Activated effector memory CD4-positive, alpha-beta T cell treated with anti-CD3 and anti-CD28 coated beads, Interleukin-2, amount 50 U/mL, for 16 hours (primary cell): Measurements from ENCODE around the gene TMEM245.

ENCODE experiments used
- DNase-seq: peaks from one replicate; pipeline ENCODE4 v3.0.0-alpha.2; 2020

Gene TMEM245

DNA sequence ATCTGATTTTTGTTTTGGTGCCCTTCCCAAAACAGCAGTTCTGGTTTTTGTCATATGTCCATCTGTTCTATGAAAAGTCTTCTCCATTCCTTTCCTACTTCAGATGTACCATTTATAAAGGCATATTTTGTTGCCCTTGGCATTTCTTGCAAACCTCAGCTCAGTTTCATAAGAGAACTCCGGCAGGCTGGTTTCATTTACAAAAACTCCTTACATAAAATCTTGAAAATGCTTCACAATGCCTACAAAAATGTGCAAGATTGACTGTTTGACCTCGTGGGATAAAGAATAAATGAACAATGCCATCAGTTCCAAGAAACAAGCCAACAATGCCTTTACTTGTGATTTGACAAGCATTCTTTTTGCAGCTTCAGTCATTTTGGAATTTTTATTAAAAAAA lies 67.3 kb downstream of the TMEM245 start:
- DNase-seq, result no peak

- DNase-seq, result no peak
These were observed 68.0 kb downstream of the TMEM245 start for GRCh38 chr9:109051733-109052132.

DNA sequence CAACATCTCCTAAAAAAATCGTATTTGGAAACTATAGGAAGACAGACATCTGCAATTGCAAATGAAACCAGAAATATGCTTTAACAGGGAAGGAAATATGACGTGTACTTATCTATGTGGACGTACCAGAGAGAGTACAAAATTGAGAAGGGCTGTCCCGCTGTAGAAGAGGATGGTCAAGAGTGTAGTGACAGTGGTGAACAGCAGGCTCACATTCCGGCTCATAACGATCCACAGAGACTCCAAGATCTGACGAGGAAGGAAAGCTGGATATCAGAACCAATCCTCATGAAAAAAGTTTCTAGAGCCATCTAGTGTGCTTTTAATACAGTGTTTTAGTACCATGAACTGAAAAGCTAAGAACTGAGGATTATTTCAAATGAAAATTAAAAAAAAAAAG lies 69.3 kb downstream of the TMEM245 start:
- no peak for DNase-seq

DNA sequence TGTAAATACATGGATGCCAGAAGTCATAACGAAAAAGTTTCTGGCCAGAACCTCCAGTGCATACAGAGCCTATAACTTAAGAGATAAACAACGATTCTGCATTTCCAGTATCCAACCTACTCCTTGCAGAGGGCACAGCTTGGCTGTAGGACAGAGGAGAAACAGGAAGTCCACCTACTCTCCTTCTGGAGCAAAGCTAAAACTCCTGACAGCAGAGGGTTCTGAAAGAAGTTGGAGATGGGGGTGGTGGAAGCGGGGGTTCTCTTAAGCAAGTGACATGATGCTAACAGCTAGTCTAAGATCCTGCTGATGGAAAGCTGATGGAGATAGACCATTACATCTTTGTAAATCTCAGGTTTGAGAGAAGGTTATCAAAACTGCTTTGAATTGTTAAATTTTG lies 70.9 kb downstream of the TMEM245 start:
- no peak for DNase-seq

GRCh38 chr9:109047259-109047658 lies 72.5 kb downstream of the TMEM245 start:
- no peak for DNase-seq

DNA sequence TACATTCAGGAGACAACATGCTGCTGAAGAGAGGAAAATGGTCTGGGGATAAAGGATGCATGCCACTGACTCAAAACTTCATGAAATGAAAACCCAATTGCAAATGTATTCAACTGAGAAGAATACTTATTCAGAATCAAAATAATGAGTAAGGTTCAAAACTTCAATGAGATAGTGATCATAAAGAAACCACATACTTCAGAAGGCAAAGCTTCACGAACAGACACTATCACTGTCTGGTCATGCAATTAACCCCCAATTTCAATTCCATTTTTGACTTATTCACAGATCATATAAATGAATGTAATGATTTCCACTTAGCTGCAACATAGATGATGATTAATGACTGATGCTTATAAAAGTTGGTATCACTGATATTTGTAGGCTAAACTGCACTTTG lies 73.4 kb downstream of the TMEM245 start:
- no peak for DNase-seq

DNA sequence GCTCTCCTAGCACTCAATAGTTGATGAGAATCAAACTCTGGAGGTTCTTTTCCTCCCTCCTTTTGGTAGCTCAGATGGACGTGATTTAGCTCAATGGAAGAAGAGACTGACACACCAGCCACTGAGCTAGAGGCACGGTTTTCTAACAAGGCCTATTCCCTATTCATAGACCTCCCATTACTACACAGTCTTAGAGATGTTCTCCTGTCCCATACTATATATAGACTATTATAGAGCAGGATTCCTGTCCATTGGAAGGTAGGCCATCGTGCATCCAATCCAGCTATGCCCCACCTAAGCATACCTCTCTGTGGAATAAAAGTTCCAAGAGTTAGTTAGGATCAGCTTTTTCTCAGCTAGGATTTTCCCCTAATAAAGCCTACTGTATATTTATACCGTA lies 76.2 kb downstream of the TMEM245 start:
- no peak for DNase-seq

DNA sequence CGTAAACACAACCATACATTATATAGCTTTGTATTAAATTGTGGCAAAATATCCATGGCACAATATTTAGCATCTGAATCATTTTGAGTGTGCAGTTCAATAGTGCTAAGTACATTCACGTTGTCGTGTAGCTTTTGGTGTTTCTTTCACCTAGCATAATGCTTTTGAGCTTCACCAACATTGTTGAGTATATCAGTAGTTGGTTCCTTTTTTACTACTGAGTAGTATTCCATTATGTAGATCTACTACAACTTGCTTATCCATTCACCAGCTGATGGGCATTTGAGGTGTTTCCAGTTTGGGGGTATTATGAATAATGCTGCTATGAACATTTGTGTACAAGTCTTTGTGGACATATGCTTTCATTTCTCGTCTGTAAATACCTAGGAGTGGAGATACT lies 79.2 kb downstream of the TMEM245 start:
- DNase-seq, result no peak

DNA sequence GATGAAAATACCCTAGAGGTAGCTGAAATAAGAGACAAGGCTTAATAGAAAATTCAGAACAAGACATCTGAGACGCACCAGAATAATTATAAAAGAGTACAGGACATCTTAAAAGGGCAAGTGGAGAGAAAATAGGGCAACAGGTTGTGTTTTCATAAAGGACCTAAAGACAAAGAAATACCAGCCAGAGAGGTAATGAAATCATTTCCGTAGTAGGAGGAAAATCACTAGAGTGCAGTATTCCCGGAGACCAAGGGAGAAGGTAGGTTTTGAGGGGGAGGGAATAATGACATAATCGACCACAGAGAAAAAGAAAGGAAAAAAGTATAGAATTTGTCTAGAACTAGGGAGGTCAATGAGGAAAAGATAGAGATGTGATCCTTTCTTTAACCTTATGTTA lies 80.2 kb downstream of the TMEM245 start:
- no peak for DNase-seq

GRCh38 chr9:109037946-109038715 lies 81.6 kb downstream of the TMEM245 start:
- DNase-seq, result no peak

DNA sequence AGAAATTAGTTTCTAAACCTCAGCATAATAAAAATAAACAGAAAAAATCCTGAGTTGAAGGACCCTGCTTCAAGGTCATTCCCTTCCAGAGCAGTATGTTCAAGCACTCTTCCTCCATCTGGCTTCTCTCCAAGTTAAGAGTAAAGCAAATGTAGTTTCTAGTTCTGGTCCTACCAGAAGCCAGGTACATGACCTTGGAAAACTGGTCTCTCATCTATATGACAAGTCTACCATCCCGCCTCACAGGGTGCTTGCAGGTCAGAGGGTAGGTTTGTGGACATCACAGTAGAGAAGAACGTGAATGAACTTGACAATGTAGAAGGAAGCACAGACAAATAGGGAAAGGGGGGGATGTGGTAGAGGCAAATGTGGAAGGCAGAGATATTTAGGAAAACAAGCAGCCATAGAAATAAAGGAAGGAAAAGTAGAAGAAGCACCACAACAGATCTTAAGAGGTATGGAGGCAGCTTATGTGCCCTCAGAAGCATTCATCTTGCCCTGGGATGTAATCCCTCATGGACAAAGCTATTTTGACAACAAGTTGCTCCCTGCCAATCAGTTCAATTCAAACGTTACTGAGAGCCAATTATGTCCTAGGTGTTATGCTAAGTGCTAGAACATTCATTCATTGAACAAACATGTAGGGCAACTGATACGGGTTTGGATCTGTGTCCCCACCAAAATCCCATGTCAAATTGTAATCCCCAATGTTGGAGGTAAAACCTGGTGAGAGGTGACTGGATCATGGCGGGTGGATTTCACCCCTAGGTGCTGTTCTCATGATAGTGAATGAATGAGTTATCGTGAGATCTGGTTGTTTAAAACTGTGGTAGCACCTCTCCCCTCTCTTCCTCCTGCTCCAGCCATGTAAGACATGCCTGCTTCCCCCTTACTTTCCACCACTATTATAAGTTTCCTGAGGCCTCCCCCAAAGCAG lies 82.7 kb downstream of the TMEM245 start:
- DNase-seq, result no peak

GRCh38 chr9:109035684-109036423 lies 83.9 kb downstream of the TMEM245 start:
- no peak for DNase-seq

DNA sequence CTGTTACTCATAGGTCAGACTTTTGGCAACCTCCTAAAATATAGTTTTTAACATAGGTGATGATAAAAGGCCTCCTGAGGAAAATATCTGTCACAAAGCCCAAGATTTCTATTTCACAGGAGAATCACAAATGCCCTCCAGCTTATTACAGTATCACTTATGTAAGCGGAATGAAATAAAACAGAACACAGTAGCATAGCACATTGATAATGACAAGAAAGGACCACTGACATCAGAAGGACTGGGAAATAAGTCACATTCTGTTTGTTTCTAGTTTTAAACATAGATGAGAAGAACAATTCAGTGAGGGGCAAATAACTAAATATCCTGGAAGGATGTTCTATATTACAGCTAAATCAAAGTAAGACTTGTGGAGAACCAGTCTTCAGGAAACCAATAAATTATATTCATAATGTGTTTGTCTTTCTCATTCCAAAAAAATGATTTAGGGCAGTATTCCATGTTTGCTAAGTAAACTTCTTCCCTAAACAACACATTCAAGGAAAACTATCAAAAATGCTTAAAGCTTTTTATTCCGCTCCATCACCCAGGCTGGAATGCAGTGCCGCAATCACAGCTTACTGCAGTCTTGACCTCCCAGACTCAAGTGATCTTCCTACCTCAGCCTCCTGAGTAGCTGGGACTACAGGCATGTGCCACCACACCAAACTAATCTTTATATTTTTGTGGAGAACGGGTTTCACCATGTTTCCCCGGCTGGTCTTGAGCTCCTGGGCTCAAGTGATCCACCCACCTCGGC lies 85.6 kb downstream of the TMEM245 start:
- DNase-seq, result no peak

- DNase-seq, result no peak
These were observed 88.5 kb downstream of the TMEM245 start for GRCh38 chr9:109031241-109031640.

GRCh38 chr9:109030426-109030825 lies 89.3 kb downstream of the TMEM245 start:
- no peak for DNase-seq

DNA sequence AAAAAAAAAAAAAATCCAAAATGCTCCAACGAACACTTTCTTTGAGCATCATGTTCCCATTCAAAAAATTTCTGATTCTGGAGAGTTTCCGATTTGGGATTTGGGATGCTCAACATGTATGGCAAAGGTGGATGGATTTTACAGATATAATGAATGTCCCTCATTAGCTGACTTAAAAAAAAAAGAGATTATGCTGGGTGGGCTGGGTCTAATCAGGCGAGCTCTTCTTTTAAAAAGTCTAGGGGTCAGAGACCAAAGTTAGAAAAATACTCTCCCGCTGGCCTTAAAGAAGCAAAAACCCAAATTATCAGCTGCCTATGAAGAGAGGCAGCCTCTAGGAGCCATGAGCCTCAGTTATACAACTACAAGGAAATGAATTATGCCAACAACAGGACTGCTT lies 91.3 kb downstream of the TMEM245 start:
- no peak for DNase-seq

GRCh38 chr9:109027176-109027575 lies 92.6 kb downstream of the TMEM245 start:
- no peak for DNase-seq

DNA sequence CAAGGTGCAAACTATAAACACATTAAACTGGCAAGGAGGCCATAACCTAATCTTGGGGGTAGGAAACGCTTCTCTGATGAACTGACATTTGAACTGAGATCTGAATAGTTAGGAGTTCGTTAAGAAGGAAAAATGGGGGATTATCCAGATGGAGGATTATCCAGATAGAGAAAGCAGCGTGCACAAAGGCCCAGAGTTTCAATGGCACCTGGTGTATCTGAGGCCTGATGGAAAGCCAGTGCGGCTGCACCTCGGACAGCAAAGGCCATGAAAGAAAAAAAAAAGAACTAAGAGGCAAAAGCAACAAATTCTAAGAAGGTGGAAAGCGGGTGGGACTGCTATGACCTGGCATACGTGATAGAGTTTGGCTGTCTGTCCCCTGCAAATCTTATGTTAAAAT lies 93.4 kb downstream of the TMEM245 start:
- no peak for DNase-seq

DNA sequence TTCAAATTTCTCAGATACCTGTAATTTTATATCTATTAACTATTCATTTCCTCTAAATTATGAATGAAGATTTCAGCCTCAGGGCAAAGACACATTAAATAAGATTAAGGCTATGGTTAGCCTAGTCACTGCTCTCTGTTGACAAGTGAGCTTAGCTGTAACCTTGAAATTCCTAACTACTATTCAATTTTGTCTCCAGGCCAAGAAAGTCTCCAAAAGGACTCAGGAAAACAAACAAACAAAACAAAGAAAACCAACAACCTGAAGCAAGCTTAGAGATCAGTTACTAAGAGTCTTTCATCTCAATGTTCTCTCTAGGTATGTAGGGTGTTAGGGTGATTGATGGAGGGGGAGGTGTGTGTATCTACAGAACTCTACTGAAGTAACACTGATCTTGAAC lies 96.9 kb downstream of the TMEM245 start:
- DNase-seq, result no peak

GRCh38 chr9:109020581-109021511 lies 98.9 kb downstream of the TMEM245 start:
- DNase-seq, result no peak

- DNase-seq, result no peak
These were observed 99.6 kb downstream of the TMEM245 start for GRCh38 chr9:109020113-109020512.

DNA sequence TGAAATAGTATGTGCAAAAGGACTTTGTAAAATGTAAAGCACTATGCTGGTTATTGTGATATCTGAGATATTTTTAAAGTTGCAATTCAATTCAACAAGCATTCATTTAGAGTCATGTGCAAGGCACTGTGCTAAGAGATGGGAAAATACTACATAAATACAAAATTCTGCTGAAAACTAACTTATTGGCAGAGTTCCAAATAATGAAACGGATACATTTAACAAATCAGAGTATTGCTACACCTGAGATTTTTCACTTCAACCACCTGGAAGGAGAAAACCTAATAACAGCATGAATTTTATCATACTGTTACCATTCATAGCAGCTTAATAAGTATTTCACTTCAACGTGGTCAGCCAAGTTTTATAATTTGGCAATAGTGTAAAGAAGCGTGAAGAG lies 100.3 kb downstream of the TMEM245 start:
- DNase-seq, result no peak
